Renal cortex interstitium (tissue), 11 donors: Measurements from ENCODE around the gene SH3GL1. TPM values are rescaled to one million over a fixed set of nuclear protein-coding genes. Genes with fewer than 3 reads are reported as not detected.
"Not testable (repeated sequence)": the region's sequence is repeated elsewhere in the genome, so short reads cannot be mapped to it uniquely, and the experiment has no call there.

Experiments
- DNase-seq, 11 donors: peaks; one replicate each; pipeline ENCODE4 v3.0.0-alpha.2; 2013; ENCODE audit warnings: low read depth in 9 of 11, low spot score in 4 of 11; ENCODE audit errors: extremely low read depth in 1 of 11
- polyA plus RNA-seq, 3 donors: library from polyadenylated mRNA; unstranded; fragments of 120-200 nt; gene quantifications; one replicate each; pipeline ENCODE4 v1.2.1, GENCODE V29; 2013; ENCODE audit not compliant: insufficient read length in 3 of 3

Gene SH3GL1
- polyA plus RNA-seq, 3 donors: 54.5 to 80.5 (median 73.3) TPM

DNA sequence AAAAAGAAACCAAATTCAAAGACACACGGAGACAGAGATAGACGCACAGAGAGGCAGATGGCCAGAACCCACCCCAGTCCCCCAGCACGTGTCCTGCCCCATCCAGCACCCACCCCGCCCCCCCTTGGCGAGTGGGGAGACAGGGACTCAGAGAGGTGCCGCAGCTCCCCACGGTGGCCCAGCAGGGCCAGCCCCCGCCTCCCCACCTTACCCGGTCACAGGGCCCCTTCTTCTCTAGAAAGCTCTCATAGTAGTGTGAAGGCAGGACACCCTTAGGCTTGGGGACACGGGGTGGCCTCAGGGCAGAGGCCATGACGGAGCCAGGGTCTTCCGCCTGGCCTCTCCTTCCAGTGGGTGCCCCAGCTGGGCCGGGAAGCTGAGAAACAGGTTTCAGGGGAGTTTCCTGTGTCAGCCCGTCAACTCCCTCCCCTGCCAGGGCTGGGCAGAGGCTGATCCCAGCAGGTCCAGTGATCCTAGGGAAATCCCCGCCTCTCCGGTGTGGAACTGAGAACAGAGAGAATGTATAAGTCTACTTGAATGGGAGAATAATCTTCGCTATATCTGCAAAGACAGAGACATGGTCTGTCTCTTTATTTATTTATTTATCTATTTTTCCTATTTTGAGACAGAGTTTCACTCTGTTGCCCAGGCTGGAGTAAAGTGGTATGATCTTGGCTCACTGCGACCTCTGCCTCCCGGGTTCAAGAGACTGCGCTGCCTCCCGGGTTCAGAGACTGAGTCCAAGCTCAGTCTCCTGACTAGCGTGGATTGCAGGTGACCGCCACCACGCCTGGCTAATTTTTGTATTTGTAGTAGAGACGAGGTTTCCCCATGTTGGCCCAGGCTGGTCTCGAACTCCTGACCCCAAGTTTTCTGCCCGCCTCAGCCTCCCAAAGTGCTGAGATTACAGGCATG lies 61.6 kb downstream of the SH3GL1 start, which contains the start of gene STAP2:
Gene STAP2, minus strand, starts transcription at position 387 of the 915 bp plus-strand sequence. Its CDS starts 74 bp downstream, at position 313.
- DNase-seq: no peak

- DNase-seq: no peak
These were observed 62.4 kb downstream of the SH3GL1 start for GRCh38 chr19:4337906-4338440.

DNA sequence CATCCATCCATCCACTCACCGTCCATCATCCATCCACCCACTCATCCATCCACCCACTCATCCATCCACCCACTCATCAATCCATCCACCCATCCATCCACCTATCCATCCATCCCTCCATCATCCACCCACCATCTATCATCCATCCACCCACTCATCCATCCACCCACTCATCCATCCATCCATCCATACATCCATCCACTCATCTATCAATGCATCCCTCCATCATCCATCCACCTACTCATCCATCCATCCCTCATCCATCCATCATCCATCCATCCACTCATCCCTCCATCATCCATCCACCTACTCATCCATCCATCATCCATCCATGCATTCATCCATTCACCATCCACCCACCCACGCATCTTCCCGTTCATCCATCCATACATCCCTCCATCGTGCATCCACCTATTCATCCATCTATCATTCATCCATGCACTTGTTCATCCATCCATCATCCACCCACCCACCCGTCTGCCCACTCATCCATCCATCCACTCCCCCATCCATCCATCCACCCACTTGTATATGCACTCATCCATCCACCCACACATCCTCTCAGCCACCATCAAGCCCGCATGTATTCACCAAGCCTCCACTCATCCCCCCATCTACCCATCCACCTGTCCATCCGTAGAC lies 65.3 kb downstream of the SH3GL1 start:
- no peak for DNase-seq

DNA sequence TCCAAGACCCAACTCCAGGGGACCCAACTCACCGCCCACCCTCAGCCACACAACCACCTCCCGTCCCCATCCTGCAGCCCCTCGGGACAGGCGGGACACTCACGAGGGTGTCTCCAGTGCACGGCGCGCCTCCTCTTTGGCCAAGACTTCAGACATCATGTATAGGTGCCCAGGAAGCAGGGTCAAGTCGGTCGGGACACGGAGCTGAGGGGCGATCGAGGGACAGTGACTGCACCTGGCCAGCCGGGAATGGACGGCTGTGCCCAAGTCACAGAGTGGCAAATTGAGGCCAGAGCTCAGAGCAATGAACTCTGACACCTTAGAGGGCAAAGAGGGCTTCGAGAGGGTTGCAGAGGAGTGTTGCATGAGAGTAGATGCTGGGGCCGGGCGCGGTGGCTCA lies 70.5 kb downstream of the SH3GL1 start:
- DNase-seq: no peak

DNA sequence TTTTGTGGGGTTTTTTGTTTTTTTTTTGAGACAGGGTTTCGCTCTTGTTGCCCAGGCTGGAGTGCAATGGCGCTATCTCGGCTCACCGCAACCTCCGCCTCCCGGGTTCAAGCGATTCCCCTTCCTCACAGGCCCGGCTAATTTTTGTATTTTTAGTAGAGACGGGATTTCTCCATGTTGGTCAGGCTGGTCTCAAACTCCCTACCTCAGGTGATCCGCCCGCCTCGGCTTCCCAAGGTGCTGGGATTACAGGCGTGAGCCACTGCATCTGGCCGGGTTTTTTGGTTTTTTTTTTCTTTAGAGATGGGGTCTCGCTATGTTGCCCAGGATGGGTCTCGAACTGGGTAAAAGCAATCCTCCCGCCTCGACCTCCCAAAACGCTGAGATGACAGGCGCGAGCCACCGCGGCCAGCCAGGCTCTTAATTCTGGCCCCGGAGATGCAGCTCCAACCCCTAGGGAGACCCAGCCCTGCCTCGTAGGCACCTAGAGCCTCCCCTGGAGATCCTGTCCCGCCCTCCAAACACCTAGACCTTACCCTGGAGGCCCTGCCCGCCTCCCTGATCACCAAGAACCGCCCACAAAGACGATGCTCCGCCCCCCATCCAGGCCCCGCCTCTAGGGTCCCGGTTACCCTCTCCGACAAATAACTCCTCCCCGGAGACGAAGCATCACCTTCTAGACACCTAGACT lies 71.2 kb downstream of the SH3GL1 start:
- not testable (repeated sequence) for DNase-seq

DNA sequence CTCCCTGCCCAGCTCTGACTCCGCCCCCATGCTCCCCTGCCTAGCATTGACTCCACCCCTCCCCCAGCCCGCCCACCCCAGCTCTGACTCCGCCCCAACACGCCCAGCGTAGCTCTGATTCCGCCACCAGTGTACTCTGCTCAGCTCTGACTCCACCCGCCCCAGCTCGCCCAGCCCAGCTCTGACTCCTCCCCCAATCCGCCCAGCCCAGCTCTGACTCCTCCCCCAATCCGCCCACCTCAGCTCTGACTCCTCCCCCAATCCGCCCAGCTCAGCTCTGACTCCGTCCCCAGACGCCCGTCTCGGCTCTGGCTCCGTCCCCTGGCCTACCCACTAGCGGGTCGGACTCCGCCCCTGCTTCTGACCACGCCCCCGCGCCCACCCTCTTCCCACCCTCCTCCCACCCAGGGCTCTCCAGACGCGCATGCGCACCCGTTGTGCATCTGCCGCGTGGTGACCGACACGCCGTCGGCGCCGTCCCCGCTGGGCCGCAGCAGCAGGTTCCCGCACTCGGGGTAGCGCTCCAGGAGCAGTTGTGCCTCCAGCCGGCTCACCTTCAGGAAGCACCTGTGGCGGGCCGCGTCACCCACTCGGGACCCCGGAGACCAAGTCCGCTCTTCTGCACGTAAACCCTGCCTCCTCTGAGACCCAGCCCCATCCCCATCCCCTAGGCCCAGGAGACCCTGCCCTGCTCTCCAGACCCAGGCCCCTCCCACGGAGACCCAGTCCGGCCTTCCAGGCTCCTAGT lies 71.9 kb downstream of the SH3GL1 start:
- peak; percentile 84 to 95 (median 91) for DNase-seq

GRCh38 chr19:4327877-4328242 lies 72.5 kb downstream of the SH3GL1 start:
- DNase-seq: no peak

DNA sequence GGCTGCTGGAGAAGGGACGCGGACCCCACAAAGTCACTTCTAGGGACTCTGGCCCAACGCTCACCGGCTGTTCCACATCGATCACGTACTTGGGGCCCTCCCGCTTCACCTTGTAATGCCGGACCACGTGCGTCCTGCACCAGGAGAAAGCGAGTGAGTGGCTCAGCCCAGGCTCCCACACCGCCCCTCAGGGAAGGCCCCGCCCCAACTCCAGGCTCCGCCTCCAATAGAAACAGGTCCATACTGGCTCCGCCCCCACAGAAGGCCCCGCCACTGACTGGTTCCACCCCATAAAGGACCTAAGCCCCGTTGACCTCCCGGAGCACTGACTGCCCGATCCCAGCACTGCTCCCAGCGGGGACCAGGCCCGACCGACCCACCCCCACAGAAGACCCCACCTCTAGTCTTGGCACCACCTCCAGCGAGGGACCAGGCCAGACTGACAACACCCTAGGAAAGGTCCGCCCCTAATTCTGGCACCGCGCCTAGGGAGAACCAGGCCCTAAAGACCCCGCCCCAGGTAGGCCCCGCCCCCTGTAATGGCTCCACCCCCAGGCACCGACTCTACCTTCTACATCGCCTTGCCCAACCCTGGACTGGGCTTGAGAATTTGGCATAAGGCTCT lies 73.0 kb downstream of the SH3GL1 start:
- peak in 6 of 11 donors; percentile 39 to 74 (median 56) for DNase-seq

DNA sequence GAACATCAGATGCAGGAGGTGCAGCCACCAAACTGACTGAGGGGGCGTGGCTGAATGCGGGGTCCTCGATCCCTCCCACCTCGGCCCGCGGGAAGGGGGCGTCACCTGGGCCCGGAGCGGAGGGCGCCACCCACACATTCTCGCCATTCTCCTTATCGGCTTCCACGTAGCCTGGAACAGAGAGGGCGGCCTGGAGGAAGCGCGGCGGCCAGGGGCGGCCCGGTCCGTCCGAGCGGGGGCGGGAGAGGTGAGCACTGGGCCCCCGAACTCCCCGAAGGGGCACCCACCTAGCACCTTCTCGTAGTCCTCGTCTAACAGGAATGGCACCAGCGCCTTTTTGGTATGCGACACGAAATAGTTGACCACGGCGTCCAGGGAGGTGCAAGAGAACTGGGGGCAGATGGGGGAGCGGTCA lies 73.5 kb downstream of the SH3GL1 start:
- no peak for DNase-seq

GRCh38 chr19:4326215-4326836 lies 74.0 kb downstream of the SH3GL1 start:
- no peak for DNase-seq

- no peak for DNase-seq
These were observed 76.1 kb downstream of the SH3GL1 start for GRCh38 chr19:4324228-4324627.

GRCh38 chr19:4323692-4324091 lies 76.7 kb downstream of the SH3GL1 start:
- DNase-seq: no peak

DNA sequence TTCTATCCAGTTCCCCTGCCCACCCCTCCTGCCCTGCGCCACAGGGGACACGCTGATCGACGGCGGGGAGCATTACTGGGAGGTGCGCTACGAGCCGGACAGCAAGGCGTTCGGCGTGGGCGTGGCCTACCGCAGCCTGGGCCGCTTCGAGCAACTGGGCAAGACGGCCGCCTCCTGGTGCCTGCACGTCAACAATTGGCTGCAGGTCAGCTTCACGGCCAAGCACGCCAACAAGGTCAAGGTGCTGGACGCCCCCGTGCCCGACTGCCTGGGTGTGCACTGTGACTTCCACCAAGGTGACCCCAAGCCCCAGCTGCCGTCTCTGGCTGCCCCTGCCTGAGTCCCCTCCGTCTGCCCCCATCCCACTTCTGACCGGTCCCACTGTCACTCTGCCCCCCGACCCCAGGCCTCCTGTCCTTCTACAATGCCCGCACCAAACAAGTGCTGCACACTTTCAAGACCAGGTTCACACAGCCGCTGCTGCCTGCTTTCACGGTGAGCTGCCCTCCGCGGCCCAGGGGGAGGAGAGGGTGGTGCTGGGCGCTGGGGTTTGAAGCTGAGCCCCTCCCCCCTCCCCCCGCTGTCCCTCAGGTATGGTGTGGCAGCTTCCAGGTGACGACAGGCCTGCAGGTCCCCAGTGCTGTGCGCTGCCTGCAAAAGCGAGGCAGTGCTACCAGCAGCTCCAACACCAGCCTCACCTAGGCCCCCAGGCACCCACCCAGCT lies 77.2 kb downstream of the SH3GL1 start:
- no peak for DNase-seq

- no peak for DNase-seq
These were observed 79.9 kb downstream of the SH3GL1 start for GRCh38 chr19:4320419-4320818.

- no peak for DNase-seq
These were observed 81.2 kb downstream of the SH3GL1 start for GRCh38 chr19:4319067-4319718.

- DNase-seq: no peak
These were observed 81.9 kb downstream of the SH3GL1 start for GRCh38 chr19:4318460-4318859.

GRCh38 chr19:4316956-4317355 lies 83.4 kb downstream of the SH3GL1 start:
- DNase-seq: no peak
